ENCODE measurements around the gene CCDC181.

DNA sequence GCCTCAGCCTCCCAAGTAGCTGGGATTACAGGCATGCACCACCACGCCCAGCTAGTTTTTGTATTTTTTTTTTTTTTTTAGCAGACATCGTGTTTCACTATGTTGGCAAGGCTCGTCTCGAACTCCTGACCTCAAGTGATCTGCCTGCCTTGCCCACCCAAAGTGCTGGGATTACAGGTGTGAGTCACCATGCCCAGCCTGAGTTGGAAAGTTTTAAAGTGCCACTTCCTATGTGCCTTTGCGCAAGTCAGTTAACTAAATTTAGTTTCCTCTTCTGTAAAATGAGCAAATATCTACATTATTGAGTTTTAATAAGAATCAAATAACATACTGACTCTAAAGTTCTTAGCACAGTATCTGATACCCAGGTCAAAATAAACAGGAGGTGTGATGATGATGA, 46.1 kb upstream of the CCDC181 start:
- no peak for TF ChIP-seq EZH2phosphoT487 (IDR thresholded peaks at IDR 0.05; ENCODE audit: insufficient read depth, low read depth)
- no peak for TF ChIP-seq EZH2 (IDR thresholded peaks at IDR 0.05; ENCODE audit: insufficient read depth, poor library complexity, severe bottlenecking)
